Esophagus squamous epithelium (tissue), 4 donors: ENCODE measurements around the gene TUBA3D.

Experiments
- CTCF ChIP-seq, 6 experiments: fragments of 450-650 bp in 4 of 6; fragments of 200-600 bp in 2 of 6; sonication (generic) in 2 of 6; IDR thresholded peaks; one replicate each; pipeline ENCODE4 v1.5.1; 2016 to 2019; ENCODE audit warnings: antibody characterized with exemption in 6 of 6, mild to moderate bottlenecking in 4 of 6, moderate library complexity in 4 of 6
- POLR2A ChIP-seq, 4 donors: fragments of 450-650 bp; IDR thresholded peaks; one replicate each; pipeline ENCODE4 v1.6.1; 2017; ENCODE audit warnings: antibody characterized with exemption in 4 of 4, mild to moderate bottlenecking in 4 of 4, moderate library complexity in 3 of 4

GRCh38 chr2:131492418-131493198, 16.7 kb downstream of the TUBA3D start:
- TF ChIP-seq CTCF (IDR thresholded peaks at IDR 0.05) (peak; percentile 66 to 83 (median 72)), POLR2A (IDR thresholded peaks at IDR 0.05) (peak in 2 of 4 donors; percentile 11 to 33)
